Measurements from ENCODE around the gene SATL1. TPM values are rescaled to one million over a fixed set of nuclear protein-coding genes. Genes with fewer than 3 reads are reported as not detected.
A peak's percentile ranks its signal among the peaks of the same experiment; 100 is the strongest.
"Not testable (repeated sequence)": the region's sequence is repeated elsewhere in the genome, so short reads cannot be mapped to it uniquely, and the experiment has no call there.

The SATL1 gene
- total RNA-seq (0.17 and 0.32 TPM in 2 replicates), polyA plus RNA-seq (0.17 and 0.30 TPM in 2 replicates)

GRCh38 chrX:85243761-85244449 is at the start of gene SATL1, which contains the start of gene ZNF711:
Gene SATL1, minus strand, starts transcription at chrX:85243779. Its CDS starts 134,811 bp downstream, at chrX:85108968.
Gene ZNF711, plus strand, starts transcription at chrX:85243991. Its CDS starts 3,582 bp downstream, at chrX:85247573.
- Histone ChIP-seq H3K4me3 (peak within 1 kb of the TSS; percentile 52), H3K4me2 (peak within 1 kb of the TSS; percentile 67), H3K4me1 (ENCODE audit: insufficient read depth) (no peaks in the 10 kb centered on the region), H3K27ac (peak within 1 kb of the TSS; percentile 97), H3K36me3 (replicated peaks; ENCODE audit: insufficient read depth, low read depth) (no peaks in the 10 kb centered on the region), H4K20me1 (ENCODE audit: insufficient read depth, poor library complexity, severe bottlenecking) (no peaks in the 10 kb centered on the region), H2AFZ (peak within 1 kb of the TSS; percentile 83), H3K9me2 (replicated peaks; ENCODE audit: insufficient read depth) (no peaks in the 10 kb centered on the region), H3K79me2 (peaks cover 35% of the 10 kb centered on the region), H3K9me3 (ENCODE audit: low read depth) (no peaks in the 10 kb centered on the region), H3K27me3 (no peaks in the 10 kb centered on the region)
- WGBS (ENCODE audit: low lambda C conversion rate, missing lambda C conversion rate) = 43% methylated on average over 62 of the region's 65 CpGs
- DNase-seq (ENCODE audit: low spot score) = peak; percentile 85
- TF ChIP-seq EZH2phosphoT487 (IDR thresholded peaks at IDR 0.05; ENCODE audit: low read depth, severe bottlenecking, unreplicated experiment) (no peak), EZH2 (IDR thresholded peaks at IDR 0.05; ENCODE audit: borderline replicate concordance) (no peak), CTCF (IDR thresholded peaks at IDR 0.05; ENCODE audit: poor library complexity) (no peak)

- Histone ChIP-seq H3K27ac (no peak overlapping the region), H3K36me3 (replicated peaks; ENCODE audit: insufficient read depth, low read depth) (no peaks in the 10 kb centered on the region), H3K27me3 (no peaks in the 10 kb centered on the region), H3K4me2 (no peak overlapping the region), H3K4me1 (ENCODE audit: insufficient read depth) (no peaks in the 10 kb centered on the region), H4K20me1 (ENCODE audit: insufficient read depth, poor library complexity, severe bottlenecking) (no peaks in the 10 kb centered on the region), H3K4me3 (no peak overlapping the region), H2AFZ (no peak overlapping the region), H3K9me3 (ENCODE audit: low read depth) (peaks cover 5% of the 10 kb centered on the region), H3K79me2 (no peaks in the 10 kb centered on the region), H3K9me2 (replicated peaks; ENCODE audit: insufficient read depth) (no peaks in the 10 kb centered on the region)
- no peak for DNase-seq (ENCODE audit: low spot score)
- whole genome bisulfite sequencing (ENCODE audit: low lambda C conversion rate, missing lambda C conversion rate) = 83% methylated on average over 7 of the region's 7 CpGs
- TF ChIP-seq EZH2 (IDR thresholded peaks at IDR 0.05; ENCODE audit: borderline replicate concordance) (no peak), CTCF (IDR thresholded peaks at IDR 0.05; ENCODE audit: poor library complexity) (no peak)
Measured at GRCh38 chrX:85288992-85289723, 45.6 kb upstream of the SATL1 start.

- 84% methylated on average over 6 of the region's 6 CpGs for WGBS (ENCODE audit: low lambda C conversion rate, missing lambda C conversion rate)
- H3K4me2 ChIP-seq = not testable (repeated sequence)
Measured at GRCh38 chrX:85285286-85285685, 41.7 kb upstream of the SATL1 start.

More at GRCh38 chrX:85285286-85285685, 41.7 kb upstream of the SATL1 start:
- not testable (repeated sequence) for H2AFZ ChIP-seq; H3K79me2 ChIP-seq; H3K9me2 ChIP-seq (replicated peaks; ENCODE audit: insufficient read depth); DNase-seq (ENCODE audit: low spot score); H3K36me3 ChIP-seq (replicated peaks; ENCODE audit: insufficient read depth, low read depth); H3K9me3 ChIP-seq (ENCODE audit: low read depth); H4K20me1 ChIP-seq (ENCODE audit: insufficient read depth, poor library complexity, severe bottlenecking); H3K4me3 ChIP-seq; H3K27ac ChIP-seq; H3K4me1 ChIP-seq (ENCODE audit: insufficient read depth); H3K27me3 ChIP-seq
